Measurements from ENCODE around the gene FRG2B.
"Not testable (repeated sequence)": the region's sequence is repeated elsewhere in the genome, so short reads cannot be mapped to it uniquely, and the experiment has no call there.

FRG2B gene

DNA sequence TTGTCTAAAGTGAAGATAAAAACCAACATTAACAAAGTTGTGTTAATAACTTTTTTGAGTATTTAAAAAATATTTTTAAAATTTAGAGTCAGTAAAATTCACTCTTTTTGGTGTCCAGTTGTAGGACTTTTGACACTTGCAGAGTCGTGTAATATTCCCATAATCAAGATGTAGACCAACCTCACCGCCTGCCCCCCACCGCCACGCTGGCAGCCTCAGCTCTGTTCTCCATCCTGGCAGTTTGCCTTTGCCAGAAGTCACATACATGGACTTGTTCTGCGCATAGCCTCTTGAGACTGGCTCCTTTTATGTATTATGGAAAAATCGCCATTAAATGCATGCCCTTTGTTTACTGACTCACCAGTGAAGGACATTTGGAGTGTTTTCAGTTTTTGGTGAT, 33.9 kb downstream of the FRG2B start:
- Histone ChIP-seq H3K9ac (ENCODE audit: low read length in 2 of 2) (no peak overlapping the region), H3K9me3 (ENCODE audit: control insufficient read depth in 2 of 2, low read length in 2 of 2) (no peaks in the 10 kb centered on the region), H3K4me1 (ENCODE audit: control insufficient read depth, insufficient read depth, low read length) (no peaks in the 10 kb centered on the region), H3K36me3 (ENCODE audit: control insufficient read depth in 2 of 2, insufficient read depth in 2 of 2, low read length in 2 of 2) (no peaks in the 10 kb centered on the region), H3K27ac (ENCODE audit: low read length) (no peak overlapping the region), H3K4me3 (ENCODE audit: low read length in 2 of 2) (no peak overlapping the region), H3K27me3 (ENCODE audit: control insufficient read depth in 1 of 2, insufficient read depth in 2 of 2, low read length in 2 of 2) (peaks cover 10 to 14% of the 10 kb centered on the region in 2 donors)

GRCh38 chr10:133590970-133591359, 35.6 kb downstream of the FRG2B start:
- Histone ChIP-seq H3K9me3 (ENCODE audit: control insufficient read depth in 2 of 2, low read length in 2 of 2) (no peaks in the 10 kb centered on the region), H3K4me1 (ENCODE audit: control insufficient read depth, insufficient read depth, low read length) (no peaks in the 10 kb centered on the region), H3K27me3 (ENCODE audit: control insufficient read depth in 1 of 2, insufficient read depth in 2 of 2, low read length in 2 of 2) (peaks cover 10 to 14% of the 10 kb centered on the region in 2 donors), H3K4me3 (ENCODE audit: low read length in 2 of 2) (no peak overlapping the region), H3K27ac (ENCODE audit: low read length) (no peak overlapping the region), H3K36me3 (ENCODE audit: control insufficient read depth in 2 of 2, insufficient read depth in 2 of 2, low read length in 2 of 2) (no peaks in the 10 kb centered on the region), H3K9ac (ENCODE audit: low read length in 2 of 2) (no peak overlapping the region)

DNA sequence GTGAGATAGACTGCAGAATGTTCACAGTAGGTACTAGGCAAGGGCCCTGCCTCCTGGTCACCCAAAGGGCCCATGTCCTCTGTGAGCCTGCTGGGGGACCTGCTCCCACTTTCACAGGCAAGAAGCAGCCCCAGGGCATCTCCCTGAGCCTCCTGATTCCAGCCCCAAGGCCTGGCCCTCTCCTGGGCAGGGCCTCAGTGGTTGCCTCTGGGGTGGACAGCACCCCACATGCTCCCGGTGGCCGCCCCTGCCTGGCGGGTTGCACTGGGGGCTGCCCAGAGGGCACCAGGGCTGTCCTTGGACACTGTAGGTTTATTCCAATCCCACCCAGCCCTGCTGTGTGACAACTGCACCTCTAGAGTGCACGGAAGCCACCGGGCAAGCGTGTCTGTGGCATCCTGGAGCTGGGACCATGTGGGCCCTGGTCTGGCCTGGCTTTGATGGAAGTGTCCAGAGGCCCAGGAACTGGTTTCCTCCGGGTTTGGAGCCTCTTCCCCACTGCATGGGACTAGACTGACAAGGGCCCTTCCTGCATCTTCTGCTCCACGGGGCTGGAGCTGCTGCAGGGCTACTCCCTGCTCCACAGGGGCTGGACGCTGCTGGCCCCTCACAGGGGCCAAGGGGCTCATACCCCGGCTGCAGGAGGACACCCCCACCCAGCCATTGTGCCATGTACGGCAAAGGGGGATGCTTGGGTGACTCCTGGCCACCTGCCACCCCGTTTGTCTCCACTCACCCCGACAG, 36.2 kb downstream of the FRG2B start:
- Histone ChIP-seq H3K27ac (ENCODE audit: low read length) (no peak overlapping the region), H3K4me3 (ENCODE audit: low read length in 2 of 2) (no peak overlapping the region), H3K9ac (ENCODE audit: low read length in 2 of 2) (no peak overlapping the region), H3K4me1 (ENCODE audit: control insufficient read depth, insufficient read depth, low read length) (no peaks in the 10 kb centered on the region), H3K27me3 (ENCODE audit: control insufficient read depth in 1 of 2, insufficient read depth in 2 of 2, low read length in 2 of 2) (peaks cover 10 to 13% of the 10 kb centered on the region in 2 donors), H3K36me3 (ENCODE audit: control insufficient read depth in 2 of 2, insufficient read depth in 2 of 2, low read length in 2 of 2) (no peaks in the 10 kb centered on the region), H3K9me3 (ENCODE audit: control insufficient read depth in 2 of 2, low read length in 2 of 2) (no peaks in the 10 kb centered on the region)

DNA sequence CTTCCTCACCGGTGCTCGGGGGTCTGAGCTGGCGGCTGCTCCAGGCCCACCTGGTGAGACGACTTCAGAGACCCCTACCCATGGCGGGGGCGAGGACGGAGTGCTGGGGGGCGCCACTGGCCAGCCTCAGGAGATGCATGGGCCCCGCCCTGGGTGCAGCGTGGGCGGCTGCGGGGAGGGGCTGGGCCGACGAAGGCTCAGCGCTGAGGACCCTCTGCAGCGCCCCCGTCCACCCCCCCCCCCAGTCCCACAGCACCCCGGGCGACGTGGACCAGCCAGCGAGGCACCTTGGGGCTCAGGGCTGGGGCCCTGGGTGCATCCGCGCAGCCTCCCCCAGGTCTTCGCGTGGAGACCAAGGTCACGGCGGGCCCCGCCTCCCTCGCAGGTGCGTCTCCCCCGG, 49.6 kb downstream of the FRG2B start:
- not testable (repeated sequence) for H3K4me3 ChIP-seq (ENCODE audit: low read length in 2 of 2); H3K4me1 ChIP-seq (ENCODE audit: control insufficient read depth, insufficient read depth, low read length); H3K9me3 ChIP-seq (ENCODE audit: control insufficient read depth in 2 of 2, low read length in 2 of 2); H3K9ac ChIP-seq (ENCODE audit: low read length in 2 of 2); H3K27me3 ChIP-seq (ENCODE audit: control insufficient read depth in 1 of 2, insufficient read depth in 2 of 2, low read length in 2 of 2); H3K36me3 ChIP-seq (ENCODE audit: control insufficient read depth in 2 of 2, insufficient read depth in 2 of 2, low read length in 2 of 2); H3K27ac ChIP-seq (ENCODE audit: low read length)

Data from stomach smooth muscle (tissue), 2 donors.